HepG2 (cell line): ENCODE measurements around the gene LIME1. TPM values are rescaled to one million over a fixed set of nuclear protein-coding genes. Genes with fewer than 3 reads are reported as not detected.

Source experiments
- ATF7 ChIP-seq, 2 experiments: fragments of 450-650 bp in 1 of 2; sonication (generic) in 1 of 2; formaldehyde crosslinking in 1 of 2; IDR thresholded peaks; 2 replicates each; pipeline versions ENCODE4 v1.4.0 to v1.6.1; 2016 to 2020; ENCODE audit warnings: antibody characterized with exemption in 1 of 2, mild to moderate bottlenecking in 1 of 2, missing genetic modification reagents in 1 of 2
- BORCS8-MEF2B ChIP-seq: sonication (generic); formaldehyde crosslinking; IDR thresholded peaks from 2 replicates; pipeline ENCODE4 v1.8.0; 2022; ENCODE audit warnings: mild to moderate bottlenecking, missing genetic modification reagents
- LBX2 ChIP-seq: sonication (generic); formaldehyde crosslinking; IDR thresholded peaks from 2 replicates; pipeline ENCODE4 v1.5.0; 2020; ENCODE audit warnings: missing genetic modification reagents, mild to moderate bottlenecking, borderline replicate concordance
- MAFK ChIP-seq, 2 experiments: IDR thresholded peaks in 1 of 2; conservative IDR thresholded peaks in 1 of 2; 2 replicates each; pipeline ENCODE4 v1.6.1; 2011; ENCODE audit warnings: improper control_type of control experiment in 2 of 2, low read length in 2 of 2
- MIER2 ChIP-seq: IDR thresholded peaks from 2 replicates; pipeline ENCODE4 v1.6.1; 2016; ENCODE audit warnings: missing biosample characterization, missing genetic modification reagents
- PBX3 ChIP-seq: sonication (generic); formaldehyde crosslinking; IDR thresholded peaks from 2 replicates; pipeline ENCODE4 v1.8.1; 2023; ENCODE audit warnings: missing genetic modification reagents, inconsistent platforms, borderline replicate concordance
- PHF21A ChIP-seq: sonication (generic); formaldehyde crosslinking; IDR thresholded peaks from 2 replicates; pipeline ENCODE4 v1.5.0; 2020; ENCODE audit warnings: mild to moderate bottlenecking, missing genetic modification reagents
- PITX1 ChIP-seq: sonication (generic); formaldehyde crosslinking; IDR thresholded peaks from 2 replicates; pipeline ENCODE4 v1.5.1; 2020; ENCODE audit warnings: mild to moderate bottlenecking, missing genetic modification reagents
- ZBTB40 ChIP-seq, 2 experiments: fragments of 450-650 bp in 1 of 2; sonication (generic) in 1 of 2; formaldehyde crosslinking in 1 of 2; IDR thresholded peaks; 2 replicates each; pipeline versions ENCODE4 v1.6.1 to v1.8.0; 2016 to 2022; ENCODE audit warnings: antibody characterized with exemption in 1 of 2, mild to moderate bottlenecking in 1 of 2, missing genetic modification reagents in 1 of 2
- ZNF136 ChIP-seq: sonication (generic); formaldehyde crosslinking; IDR thresholded peaks from 2 replicates; pipeline ENCODE4 v1.8.1; 2022; ENCODE audit warnings: low read depth, mild to moderate bottlenecking, moderate library complexity, missing genetic modification reagents
- ZNF30 ChIP-seq: sonication (generic); formaldehyde crosslinking; IDR thresholded peaks from 2 replicates; pipeline ENCODE4 v1.5.0; 2020; ENCODE audit warnings: mild to moderate bottlenecking, missing genetic modification reagents
- ZNF337 ChIP-seq: sonication (generic); formaldehyde crosslinking; IDR thresholded peaks from 2 replicates; pipeline ENCODE4 v1.5.1; 2020; ENCODE audit warnings: missing genetic modification reagents, low read depth, mild to moderate bottlenecking, borderline replicate concordance
- ZNF563 ChIP-seq: sonication (generic); formaldehyde crosslinking; IDR thresholded peaks from 2 replicates; pipeline ENCODE4 v1.8.0; 2022; ENCODE audit warnings: mild to moderate bottlenecking, moderate library complexity, missing genetic modification reagents
- ZNF570 ChIP-seq: sonication (generic); formaldehyde crosslinking; IDR thresholded peaks from 2 replicates; pipeline ENCODE4 v1.4.0; 2020; ENCODE audit warnings: mild to moderate bottlenecking, missing genetic modification reagents, borderline replicate concordance
- ZNF580 ChIP-seq: IDR thresholded peaks from 2 replicates; pipeline ENCODE4 v1.6.1; 2016; ENCODE audit warnings: low read depth, borderline replicate concordance
- ZNF709 ChIP-seq: sonication (generic); formaldehyde crosslinking; IDR thresholded peaks from 2 replicates; pipeline ENCODE4 v1.5.0; 2020; ENCODE audit warnings: mild to moderate bottlenecking, missing genetic modification reagents
- polyA plus RNA-seq, 8 experiments: library from polyadenylated mRNA; depleted of rRNA in 3 of 8; stranded (reverse) in 7 of 8; unstranded in 1 of 8; fragments of >200 nt; fragmentation: Illumina TruSeq in 4 of 8; extraction: Trizol in 4 of 8; gene quantifications; 2 replicates each; pipeline versions ENCODE4 v1.2.1 to v1.2.3, GENCODE V29; 2011 to 2016; ENCODE audit warnings: low read depth in 4 of 8, missing spikeins in 1 of 8, mixed read lengths in 1 of 8; ENCODE audit not compliant: insufficient read depth in 1 of 8
- total RNA-seq, 5 experiments: library from RNA; depleted of rRNA; stranded (reverse); fragments of >200 nt; fragmentation: Illumina TruSeq; extraction: Trizol; gene quantifications; 2 replicates each; pipeline ENCODE4 v1.2.3, GENCODE V29; 2016; ENCODE audit warnings: low read depth in 1 of 5

LIME1 gene
- total and polyA plus RNA-seq, 2 of the 13 experiments (the other 11 are each of a cell fraction or from before 2014, with no cell fraction given), result 13.0 to 61.5 TPM

- TF ChIP-seq ZNF337, result no peak
- TF ChIP-seq ATF7 (IDR thresholded peaks at IDR 0.05), result no peak
- TF ChIP-seq ATF7 (CRISPR knock-in tag; IDR thresholded peaks at IDR 0.05), result 0 out of 2 replicates have a peak, but pooled peaks have one; percentile 24
- no peak for TF ChIP-seq ZNF580 (CRISPR knock-in tag)
- TF ChIP-seq ZNF563 (CRISPR knock-in tag), result 0 out of 2 replicates have a peak, but pooled peaks have one; percentile 25
- TF ChIP-seq ZNF709, result no peak
- no peak for TF ChIP-seq LBX2 (CRISPR knock-in tag)
- no peak for TF ChIP-seq ZNF570 (CRISPR knock-in tag)
- TF ChIP-seq PBX3, result no peak
- TF ChIP-seq PITX1, result no peak; the same call in 1 of the 2 replicates
- no peak for TF ChIP-seq BORCS8-MEF2B (CRISPR knock-in tag)
- TF ChIP-seq ZBTB40 (IDR thresholded peaks at IDR 0.05), result no peak
- no peak for TF ChIP-seq ZBTB40 (CRISPR knock-in tag; IDR thresholded peaks at IDR 0.05)
- TF ChIP-seq PHF21A, result 0 out of 2 replicates have a peak, but pooled peaks have one; percentile 20
- TF ChIP-seq MIER2 (CRISPR knock-in tag), result no peak
- no peak for TF ChIP-seq ZNF136
- peak; percentile 73; the same call in 1 of the 2 replicates for TF ChIP-seq ZNF30 (CRISPR knock-in tag)
- no peak for TF ChIP-seq MAFK (conservative IDR thresholded peaks at IDR 0.05 in 1 of 2, IDR thresholded peaks at IDR 0.05 in 1 of 2; ENCODE audit: low read length in 2 of 2)
Measured at GRCh38 chr20:63734946-63735858, 1.3 kb upstream of the LIME1 start (continued).
